Fibroblast of mammary gland (primary cell): ENCODE measurements around the gene UBR2.
"Not testable (repeated sequence)": the region's sequence is repeated elsewhere in the genome, so short reads cannot be mapped to it uniquely, and the experiment has no call there.

Experiments
- DNase-seq: peaks from one replicate; pipeline ENCODE4 v3.0.0-alpha.2; 2010; ENCODE audit warnings: low read depth
- H3K4me3 ChIP-seq: 2 replicates; pipeline ENCODE4 v1.5.1; 2011; ENCODE audit warnings: low read depth, mild to moderate bottlenecking, low read length, moderate library complexity; ENCODE audit not compliant: control insufficient read depth
- CTCF ChIP-seq: conservative IDR thresholded peaks from 2 replicates; pipeline ENCODE4 v1.5.1; 2011; ENCODE audit warnings: low read depth, low read length, inconsistent platforms; ENCODE audit not compliant: control insufficient read depth, insufficient read depth

The UBR2 gene

DNA sequence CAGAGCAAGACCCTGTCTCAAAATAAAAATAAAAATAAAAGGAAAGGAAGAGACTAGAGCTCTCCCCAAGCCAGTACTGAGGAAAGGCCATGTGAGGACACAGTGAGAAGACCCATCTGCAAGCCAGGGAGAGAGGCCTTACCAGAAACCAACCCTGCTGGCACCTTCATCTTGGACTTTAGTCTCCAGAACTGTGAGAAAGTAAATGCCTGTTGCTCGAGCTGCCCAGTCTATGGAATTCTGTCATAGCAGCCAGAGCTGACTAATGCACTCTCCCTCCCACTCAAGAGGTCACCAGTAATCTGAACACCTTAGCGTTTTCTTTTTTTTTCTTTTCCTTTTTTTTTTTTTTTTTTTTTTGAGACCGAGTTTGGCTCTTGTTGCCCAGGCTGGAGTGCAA is 165.9 kb downstream of the UBR2 start:
- no peak overlapping the region for H3K4me3 ChIP-seq
- no peak for TF ChIP-seq CTCF
- peak; percentile 44 for DNase-seq

- H3K4me3 ChIP-seq, DNase-seq: not testable (repeated sequence)
Measured at GRCh38 chr6:42733867-42734481, 170.1 kb downstream of the UBR2 start.

GRCh38 chr6:42735976-42736375 is 172.1 kb downstream of the UBR2 start:
- no peak for DNase-seq
- no peak overlapping the region for H3K4me3 ChIP-seq
- TF ChIP-seq CTCF, result no peak

GRCh38 chr6:42740725-42741124 is 176.9 kb downstream of the UBR2 start:
- peak; percentile 51 for DNase-seq
- H3K4me3 ChIP-seq, result no peak overlapping the region
- TF ChIP-seq CTCF, result no peak

DNA sequence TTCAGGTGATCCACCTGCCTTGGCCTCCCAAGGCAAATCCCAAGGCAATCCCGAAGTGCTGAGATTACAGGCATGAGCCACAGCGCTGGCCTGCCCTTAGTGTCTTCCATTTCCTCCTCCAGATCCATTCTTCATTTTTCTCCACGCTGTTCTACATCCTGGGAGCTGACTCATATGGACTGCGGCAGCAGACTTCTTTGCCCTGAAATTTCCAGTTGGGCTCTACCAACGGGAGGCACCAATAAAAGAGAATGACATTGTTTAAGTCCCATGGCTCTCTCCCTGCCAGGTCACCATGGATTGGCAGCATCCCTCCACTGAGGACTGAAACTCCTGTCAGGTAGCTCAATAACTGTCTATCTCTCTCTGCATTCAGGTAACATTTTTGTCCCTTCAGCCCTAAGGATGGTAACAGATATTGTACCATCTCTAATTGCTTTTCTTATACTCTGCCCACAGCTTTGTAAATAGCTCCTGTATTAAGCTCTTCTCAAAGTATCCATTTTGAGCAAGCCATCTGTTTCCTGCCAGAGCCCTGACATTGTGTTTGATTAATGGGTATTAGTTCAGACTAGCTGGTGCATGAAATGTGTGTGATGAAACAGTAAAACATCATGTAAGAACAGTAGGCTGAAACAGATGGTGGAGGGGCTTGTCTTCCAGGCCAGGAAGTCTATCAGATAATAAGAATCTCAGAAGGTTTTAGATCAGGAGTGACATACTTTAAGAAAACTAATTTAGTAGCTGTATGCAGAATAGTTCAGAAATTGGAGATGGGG is 178.5 kb downstream of the UBR2 start:
- DNase-seq, result peak; percentile 78
- no peak overlapping the region for H3K4me3 ChIP-seq
- no peak for TF ChIP-seq CTCF
